Vagina (tissue), 2 donors: ENCODE data around the gene ADARB1.

ENCODE experiments used
- POLR2A ChIP-seq, 2 donors: fragments of 450-650 bp; IDR thresholded peaks; one replicate each; pipeline ENCODE4 v1.6.1; 2017; ENCODE audit warnings: antibody characterized with exemption in 2 of 2, mild to moderate bottlenecking in 2 of 2, moderate library complexity in 2 of 2
- TF ChIP-seq, protein P1 (sequence below), 3 experiments: fragments of 450-650 bp in 2 of 3; fragments of 200-600 bp in 1 of 3; sonication (generic) in 1 of 3; IDR thresholded peaks; one replicate each; pipeline ENCODE4 v1.5.1; 2017 to 2019; ENCODE audit warnings: antibody characterized with exemption in 3 of 3, mild to moderate bottlenecking in 2 of 3, moderate library complexity in 2 of 3

- TF ChIP-seq, protein P1, sequence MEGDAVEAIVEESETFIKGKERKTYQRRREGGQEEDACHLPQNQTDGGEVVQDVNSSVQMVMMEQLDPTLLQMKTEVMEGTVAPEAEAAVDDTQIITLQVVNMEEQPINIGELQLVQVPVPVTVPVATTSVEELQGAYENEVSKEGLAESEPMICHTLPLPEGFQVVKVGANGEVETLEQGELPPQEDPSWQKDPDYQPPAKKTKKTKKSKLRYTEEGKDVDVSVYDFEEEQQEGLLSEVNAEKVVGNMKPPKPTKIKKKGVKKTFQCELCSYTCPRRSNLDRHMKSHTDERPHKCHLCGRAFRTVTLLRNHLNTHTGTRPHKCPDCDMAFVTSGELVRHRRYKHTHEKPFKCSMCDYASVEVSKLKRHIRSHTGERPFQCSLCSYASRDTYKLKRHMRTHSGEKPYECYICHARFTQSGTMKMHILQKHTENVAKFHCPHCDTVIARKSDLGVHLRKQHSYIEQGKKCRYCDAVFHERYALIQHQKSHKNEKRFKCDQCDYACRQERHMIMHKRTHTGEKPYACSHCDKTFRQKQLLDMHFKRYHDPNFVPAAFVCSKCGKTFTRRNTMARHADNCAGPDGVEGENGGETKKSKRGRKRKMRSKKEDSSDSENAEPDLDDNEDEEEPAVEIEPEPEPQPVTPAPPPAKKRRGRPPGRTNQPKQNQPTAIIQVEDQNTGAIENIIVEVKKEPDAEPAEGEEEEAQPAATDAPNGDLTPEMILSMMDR (IDR thresholded peaks at IDR 0.05) = no peak
- no peak for TF ChIP-seq POLR2A (IDR thresholded peaks at IDR 0.05)
Observed at GRCh38 chr21:45211661-45212060, 137.3 kb downstream of the ADARB1 start.
